HepG2 (cell line): ENCODE measurements around the gene HMCN1. TPM values are rescaled to one million over a fixed set of nuclear protein-coding genes. Genes with fewer than 3 reads are reported as not detected.

Source experiments
- ATAC-seq: fragments of 200-7000 bp; cut with Tn5 transposase; 3 replicates; pipeline ENCODE4 v1.9.1; 2020; ENCODE audit warnings: mild to moderate bottlenecking, moderate library complexity
- BruUV-seq: library from RNA; stranded (reverse); fragments of 400-500 nt; replicated peaks from 2 replicates; lab custom pipeline; 2021; lab: Mats Ljungman, UMichigan
- CTCF ChIA-PET: fragments of 300-600 bp; formaldehyde crosslinking; extraction: SDS; loops from one replicate; lab custom pipeline; 2021; ENCODE audit warnings: low total read pairs, inconsistent platforms, low intra/inter-chr PET ratio; lab: Yijun Ruan, JAX
- POLR2A ChIA-PET: fragments of 350-600 bp; sonication (Branson Sonifier 250); formaldehyde crosslinking; loops from one replicate; lab custom pipeline; 2020; ENCODE audit warnings: antibody characterized with exemption, inconsistent platforms; lab: Yijun Ruan, JAX
- DNase-seq: peaks from one replicate; pipeline ENCODE4 v3.0.0-alpha.2; 2015; ENCODE audit warnings: low spot score
- FAIRE-seq: peaks from 3 replicates; lab custom pipeline; 2011; peaks lifted over from hg19 to GRCh38; lab: Jason Lieb, UNC
- H2AFZ ChIP-seq: one replicate; pipeline ENCODE4 v1.6.1; 2011; ENCODE audit warnings: low read length, inconsistent platforms
- H3K27ac ChIP-seq: fragments of 300-600 bp; 3 replicates; pipeline ENCODE4 v1.8.0; 2011; ENCODE audit warnings: mixed run types, mild to moderate bottlenecking, mixed read lengths, low read length, inconsistent platforms; ENCODE audit not compliant: insufficient read depth; ENCODE audit errors: extremely low read length
- H3K27me3 ChIP-seq, 2 experiments: fragments of 200-600 bp in 1 of 2; 2 replicates in 1 of 2; 3 replicates in 1 of 2; pipeline versions ENCODE4 v1.6.0 to v1.8.0; 2011; ENCODE audit warnings: low read length in 2 of 2, mild to moderate bottlenecking in 2 of 2, moderate library complexity in 2 of 2, inconsistent platforms in 1 of 2; ENCODE audit not compliant: insufficient read depth in 2 of 2, control insufficient read depth in 1 of 2
- H3K36me3 ChIP-seq, 2 experiments: fragments of 200-600 bp in 1 of 2; replicated peaks in 1 of 2; 2 replicates in 1 of 2; 3 replicates in 1 of 2; pipeline versions ENCODE4 v1.5.1 to v1.8.0; 2011; ENCODE audit warnings: low read length in 2 of 2, inconsistent platforms in 1 of 2; ENCODE audit not compliant: insufficient read depth in 2 of 2, control insufficient read depth in 1 of 2
- H3K4me1 ChIP-seq: 2 replicates; pipeline ENCODE4 v1.5.1; 2012; ENCODE audit warnings: low read length, inconsistent platforms; ENCODE audit not compliant: insufficient read depth
- H3K4me2 ChIP-seq: 2 replicates; pipeline ENCODE4 v1.6.0; 2011; ENCODE audit warnings: low read depth, low read length, inconsistent platforms
- H3K4me3 ChIP-seq, 3 experiments: fragments of 200-600 bp in 1 of 3; sonication (generic), shearing (Covaris generic) in 1 of 3; replicated peaks in 1 of 3; 2 replicates each; pipeline ENCODE4 v1.5.1; 2011 to 2016; ENCODE audit warnings: low read length in 3 of 3, inconsistent platforms in 2 of 3, low read depth in 2 of 3, mild to moderate bottlenecking in 2 of 3, control low read depth in 1 of 3, mixed read lengths in 1 of 3; ENCODE audit not compliant: insufficient read depth in 1 of 3
- H3K79me2 ChIP-seq: one replicate; pipeline ENCODE4 v1.6.1; 2011; ENCODE audit warnings: low read length, inconsistent platforms; ENCODE audit not compliant: insufficient read depth
- H3K9ac ChIP-seq: 2 replicates; pipeline ENCODE4 v1.6.0; 2011; ENCODE audit warnings: mild to moderate bottlenecking, low read depth, low read length, inconsistent platforms; ENCODE audit not compliant: insufficient read depth
- H3K9me3 ChIP-seq: 2 replicates; pipeline ENCODE4 v1.5.1; 2012; ENCODE audit warnings: mild to moderate bottlenecking, low read length
- H4K20me1 ChIP-seq: 2 replicates; pipeline ENCODE4 v1.6.0; 2011; ENCODE audit warnings: inconsistent platforms, mild to moderate bottlenecking, low read length, moderate library complexity; ENCODE audit not compliant: insufficient read depth
- ATF7-NPFF ChIP-seq: sonication (generic); formaldehyde crosslinking; IDR thresholded peaks from 2 replicates; pipeline ENCODE4 v1.8.1; 2023; ENCODE audit warnings: mild to moderate bottlenecking, low read depth, missing genetic modification reagents, moderate library complexity
- CTCF ChIP-seq: sonication (generic); formaldehyde crosslinking; IDR thresholded peaks from 2 replicates; pipeline ENCODE4 v1.5.0; 2020; ENCODE audit warnings: mild to moderate bottlenecking, missing genetic modification reagents, moderate library complexity
- DNMT1 ChIP-seq: sonication (generic); formaldehyde crosslinking; IDR thresholded peaks from 2 replicates; pipeline ENCODE4 v1.5.1; 2020; ENCODE audit warnings: mild to moderate bottlenecking, missing genetic modification reagents
- HDAC6 ChIP-seq: fragments of 200-600 bp; sonication (generic); IDR thresholded peaks from 2 replicates; pipeline ENCODE4 v1.7.0; 2017; ENCODE audit warnings: mild to moderate bottlenecking, antibody characterized with exemption, low read length, low read depth
- HNRNPK ChIP-seq: fragments of 200-400 bp; formaldehyde crosslinking; IDR thresholded peaks from 2 replicates; pipeline ENCODE4 v1.6.1; 2018; ENCODE audit warnings: low read length, low read depth, moderate library complexity, mild to moderate bottlenecking; ENCODE audit not compliant: poor library complexity, severe bottlenecking
- NKX3-1 ChIP-seq: sonication (generic); formaldehyde crosslinking; IDR thresholded peaks from 2 replicates; pipeline ENCODE4 v1.5.0; 2020; ENCODE audit warnings: missing genetic modification reagents
- ZNF274 ChIP-seq: sonication (generic); formaldehyde crosslinking; IDR thresholded peaks from 2 replicates; pipeline ENCODE4 v1.5.1; 2020; ENCODE audit warnings: mild to moderate bottlenecking, missing genetic modification reagents
- ZNF350 ChIP-seq: sonication (generic); formaldehyde crosslinking; IDR thresholded peaks from 2 replicates; pipeline ENCODE4 v1.4.0; 2020; ENCODE audit warnings: mild to moderate bottlenecking, low read depth, missing genetic modification reagents, borderline replicate concordance
- ZNF775 ChIP-seq: sonication (generic); formaldehyde crosslinking; IDR thresholded peaks from 2 replicates; pipeline ENCODE4 v1.4.0; 2020; ENCODE audit warnings: missing genetic modification reagents, mild to moderate bottlenecking, moderate library complexity, borderline replicate concordance
- WGBS: methylation state at CpG from one replicate; pipeline ENCODE4 v1.1.6; 2017; ENCODE audit warnings: low lambda C conversion rate; 5-methylcytosine and 5-hydroxymethylcytosine counted together
- in situ Hi-C: cut with HindIII; loops from 2 replicates; pipeline ENCODE4 v1.10.0; 2017; ENCODE audit warnings: low pct_unique_long_range_greater_than_20kb; ENCODE audit not compliant: extremely low pct_ligation_motif_present
- intact Hi-C: fragments of 100-400 bp; cut with micrococcal nuclease; formaldehyde crosslinking; loops from one replicate; pipeline ENCODE4 v1.10.0; 2022; ENCODE audit not compliant: unreplicated experiment
- polyA plus RNA-seq, 8 experiments: library from polyadenylated mRNA; depleted of rRNA in 3 of 8; stranded (reverse) in 7 of 8; unstranded in 1 of 8; fragments of >200 nt; fragmentation: Illumina TruSeq in 4 of 8; extraction: Trizol in 4 of 8; gene quantifications; 2 replicates each; pipeline versions ENCODE4 v1.2.1 to v1.2.3, GENCODE V29; 2011 to 2016; ENCODE audit warnings: low read depth in 4 of 8, missing spikeins in 1 of 8, mixed read lengths in 1 of 8; ENCODE audit not compliant: insufficient read depth in 1 of 8
- total RNA-seq, 5 experiments: library from RNA; depleted of rRNA; stranded (reverse); fragments of >200 nt; fragmentation: Illumina TruSeq; extraction: Trizol; gene quantifications; 2 replicates each; pipeline ENCODE4 v1.2.3, GENCODE V29; 2016; ENCODE audit warnings: low read depth in 1 of 5
- TF ChIP-seq, protein P1 (sequence below): sonication (generic); formaldehyde crosslinking; IDR thresholded peaks from 2 replicates; pipeline ENCODE4 v1.9.0; 2021; ENCODE audit warnings: missing genetic modification reagents, borderline replicate concordance

Gene HMCN1
- total and polyA plus RNA-seq, 2 of the 13 experiments (the other 11 are each of a cell fraction or from before 2014, with no cell fraction given): 0.03 TPM; not detected in 1

- Histone ChIP-seq H3K36me3 (no peaks in the 10 kb centered on the region), H3K27me3 (no peaks in the 10 kb centered on the region), H3K27ac (no peak overlapping the region), H3K79me2 (no peaks in the 10 kb centered on the region), H4K20me1 (no peaks in the 10 kb centered on the region), H3K4me1 (no peaks in the 10 kb centered on the region), H3K4me3 (no peak overlapping the region), H3K9ac (no peak overlapping the region), H3K9me3 (no peaks in the 10 kb centered on the region), H3K4me2 (no peak overlapping the region), H2AFZ (no peak overlapping the region)
- ATAC-seq (no peak), DNase-seq (no peak), FAIRE-seq (no peak)
- 3% methylated on average over 5 of the region's 5 CpGs for WGBS
- no TSS peak for BruUV-seq
- in situ Hi-C loops: no loop called here
- POLR2A ChIA-PET: no interaction called here
- intact Hi-C loops: no loop called here
- no peak for TF ChIP-seq ZNF274 (CRISPR knock-in tag)
- TF ChIP-seq, protein P1, sequence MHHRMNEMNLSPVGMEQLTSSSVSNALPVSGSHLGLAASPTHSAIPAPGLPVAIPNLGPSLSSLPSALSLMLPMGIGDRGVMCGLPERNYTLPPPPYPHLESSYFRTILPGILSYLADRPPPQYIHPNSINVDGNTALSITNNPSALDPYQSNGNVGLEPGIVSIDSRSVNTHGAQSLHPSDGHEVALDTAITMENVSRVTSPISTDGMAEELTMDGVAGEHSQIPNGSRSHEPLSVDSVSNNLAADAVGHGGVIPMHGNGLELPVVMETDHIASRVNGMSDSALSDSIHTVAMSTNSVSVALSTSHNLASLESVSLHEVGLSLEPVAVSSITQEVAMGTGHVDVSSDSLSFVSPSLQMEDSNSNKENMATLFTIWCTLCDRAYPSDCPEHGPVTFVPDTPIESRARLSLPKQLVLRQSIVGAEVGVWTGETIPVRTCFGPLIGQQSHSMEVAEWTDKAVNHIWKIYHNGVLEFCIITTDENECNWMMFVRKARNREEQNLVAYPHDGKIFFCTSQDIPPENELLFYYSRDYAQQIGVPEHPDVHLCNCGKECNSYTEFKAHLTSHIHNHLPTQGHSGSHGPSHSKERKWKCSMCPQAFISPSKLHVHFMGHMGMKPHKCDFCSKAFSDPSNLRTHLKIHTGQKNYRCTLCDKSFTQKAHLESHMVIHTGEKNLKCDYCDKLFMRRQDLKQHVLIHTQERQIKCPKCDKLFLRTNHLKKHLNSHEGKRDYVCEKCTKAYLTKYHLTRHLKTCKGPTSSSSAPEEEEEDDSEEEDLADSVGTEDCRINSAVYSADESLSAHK: no peak
- no peak for TF ChIP-seq NKX3-1
- no peak for TF ChIP-seq ZNF350
- TF ChIP-seq ATF7-NPFF (CRISPR knock-in tag): no peak
- no peak for TF ChIP-seq HNRNPK
- no peak for TF ChIP-seq ZNF775 (CRISPR knock-in tag)
- no peak for TF ChIP-seq DNMT1 (CRISPR knock-in tag)
- no peak for TF ChIP-seq CTCF (CRISPR knock-in tag)
- no peak for TF ChIP-seq HDAC6
- CTCF ChIA-PET: no interaction called here
These were observed 410.3 kb downstream of the HMCN1 start for GRCh38 chr1:186144505-186144904.
